IMR-90 (cell line): ENCODE results near the gene ZEB2. TPM values are rescaled to one million over a fixed set of nuclear protein-coding genes. Genes with fewer than 3 reads are reported as not detected.

Experiments used
- ATAC-seq: fragments of 200-7000 bp; cut with Tn5 transposase; 2 replicates; pipeline ENCODE4 v1.9.1; 2020; ENCODE audit warnings: low read depth, mild to moderate bottlenecking, moderate library complexity
- BruUV-seq: library from RNA; stranded (reverse); fragments of 400-500 nt; replicated peaks from 2 replicates; lab custom pipeline; 2021; lab: Mats Ljungman, UMichigan
- CTCF ChIA-PET: fragments of 300-600 bp; formaldehyde crosslinking; extraction: SDS; loops from one replicate; lab custom pipeline; 2021; ENCODE audit warnings: antibody characterized with exemption; lab: Yijun Ruan, JAX
- POLR2A ChIA-PET: fragments of 300-600 bp; sonication (Branson Sonifier 250); formaldehyde crosslinking; loops from one replicate; lab custom pipeline; 2022; ENCODE audit warnings: antibody characterized with exemption; ENCODE audit not compliant: unreplicated experiment; lab: Charles Lee
- DNase-seq: peaks from one replicate; pipeline ENCODE4 v3.0.0; 2013
- H2AFZ ChIP-seq: replicated peaks from 2 replicates; pipeline ENCODE3; 2013; ENCODE audit warnings: low read length, mild to moderate bottlenecking; ENCODE audit not compliant: poor library complexity
- H2AK5ac ChIP-seq: 2 replicates; pipeline ENCODE4 v1.6.1; 2013; ENCODE audit warnings: low read depth, low read length, inconsistent platforms
- H2AK9ac ChIP-seq: replicated peaks from 2 replicates; pipeline ENCODE3; 2013; ENCODE audit warnings: mild to moderate bottlenecking, low read depth, low read length, moderate library complexity; ENCODE audit not compliant: poor library complexity
- H2BK120ac ChIP-seq: 2 replicates; pipeline ENCODE4 v1.6.1; 2013; ENCODE audit warnings: low read depth, low read length, inconsistent platforms
- H2BK15ac ChIP-seq: 3 replicates; pipeline ENCODE4 v1.6.1; 2013; ENCODE audit warnings: low read depth, low read length, inconsistent platforms
- H2BK20ac ChIP-seq: 2 replicates; pipeline ENCODE4 v1.6.1; 2013; ENCODE audit warnings: low read depth, mild to moderate bottlenecking, inconsistent platforms, low read length, moderate library complexity
- H2BK5ac ChIP-seq: 2 replicates; pipeline ENCODE4 v1.6.1; 2013; ENCODE audit warnings: mild to moderate bottlenecking, low read depth, low read length, inconsistent platforms; ENCODE audit not compliant: poor library complexity, severe bottlenecking
- H3K14ac ChIP-seq: replicated peaks from 2 replicates; pipeline ENCODE4 v1.6.1; 2013; ENCODE audit warnings: low read depth, low read length, inconsistent platforms
- H3K18ac ChIP-seq: 2 replicates; pipeline ENCODE4 v1.6.1; 2013; ENCODE audit warnings: low read depth, low read length, control low read depth
- H3K23ac ChIP-seq: 2 replicates; pipeline ENCODE4 v1.6.1; 2013; ENCODE audit warnings: low read depth, low read length, inconsistent platforms
- H3K27ac ChIP-seq: 2 replicates; pipeline ENCODE4 v1.5.1; 2013; ENCODE audit warnings: mild to moderate bottlenecking, control low read depth, low read length; ENCODE audit not compliant: insufficient read depth
- H3K27me3 ChIP-seq: 2 replicates; pipeline ENCODE4 v1.6.1; 2013; ENCODE audit warnings: low read length; ENCODE audit not compliant: control insufficient read depth, insufficient read depth
- H3K36me3 ChIP-seq: 2 replicates; pipeline ENCODE4 v1.6.1; 2013; ENCODE audit warnings: low read length, mixed read lengths; ENCODE audit not compliant: control insufficient read depth, insufficient read depth
- H3K4ac ChIP-seq: 2 replicates; pipeline ENCODE4 v1.6.1; 2013; ENCODE audit warnings: low read depth, low read length, inconsistent platforms
- H3K4me1 ChIP-seq: 2 replicates; pipeline ENCODE4 v1.6.1; 2013; ENCODE audit warnings: low read length, mixed read lengths; ENCODE audit not compliant: control insufficient read depth, insufficient read depth
- H3K4me2 ChIP-seq: 2 replicates; pipeline ENCODE4 v1.6.1; 2013; ENCODE audit warnings: low read depth, mild to moderate bottlenecking, control low read depth, low read length, moderate library complexity
- H3K4me3 ChIP-seq: 2 replicates; pipeline ENCODE4 v1.5.1; 2013; ENCODE audit warnings: low read depth, mild to moderate bottlenecking, control low read depth, low read length, moderate library complexity; ENCODE audit not compliant: insufficient read depth
- H3K56ac ChIP-seq: 2 replicates; pipeline ENCODE4 v1.6.1; 2013; ENCODE audit warnings: low read length, inconsistent platforms; ENCODE audit not compliant: insufficient read depth; ENCODE audit errors: extremely low read depth
- H3K79me1 ChIP-seq, 2 experiments: 2 replicates each; pipeline ENCODE4 v1.6.1; 2013; ENCODE audit warnings: low read length in 2 of 2, inconsistent platforms in 1 of 2, low read depth in 1 of 2
- H3K9ac ChIP-seq: 2 replicates; pipeline ENCODE4 v1.6.1; 2013; ENCODE audit warnings: low read depth, low read length, control low read depth
- H3K9me1 ChIP-seq: 2 replicates; pipeline ENCODE4 v1.6.1; 2013; ENCODE audit warnings: low read length, inconsistent platforms; ENCODE audit not compliant: insufficient read depth
- H3K9me3 ChIP-seq: 2 replicates; pipeline ENCODE4 v1.6.1; 2013; ENCODE audit warnings: low read length; ENCODE audit not compliant: control insufficient read depth, insufficient read depth
- H4K20me1 ChIP-seq: 2 replicates; pipeline ENCODE4 v1.6.1; 2013; ENCODE audit warnings: low read length, inconsistent platforms; ENCODE audit not compliant: insufficient read depth
- H4K5ac ChIP-seq: 2 replicates; pipeline ENCODE4 v1.6.1; 2013; ENCODE audit warnings: mild to moderate bottlenecking, low read depth, low read length, control low read depth
- H4K8ac ChIP-seq, 2 experiments: 2 replicates each; pipeline ENCODE4 v1.6.1; 2013; ENCODE audit warnings: low read depth in 2 of 2, low read length in 2 of 2, control low read depth in 1 of 2, inconsistent platforms in 1 of 2
- H4K91ac ChIP-seq: 2 replicates; pipeline ENCODE4 v1.6.1; 2013; ENCODE audit warnings: low read depth, low read length, inconsistent platforms; ENCODE audit not compliant: insufficient read depth
- MAFK ChIP-seq: IDR thresholded peaks from 2 replicates; pipeline ENCODE4 v1.6.1; 2012; ENCODE audit warnings: low read depth, low read length, improper control_type of control experiment
- RCOR1 ChIP-seq: IDR thresholded peaks from 2 replicates; pipeline ENCODE4 v1.6.1; 2012; ENCODE audit warnings: mild to moderate bottlenecking, low read length, improper control_type of control experiment; ENCODE audit not compliant: insufficient replicate concordance
- RFX5 ChIP-seq: IDR thresholded peaks from 2 replicates; pipeline ENCODE4 v1.8.0; 2012; ENCODE audit warnings: low read depth, mild to moderate bottlenecking, low read length, moderate library complexity
- WGBS, 2 experiments: methylation state at CpG; one replicate each; pipeline versions ENCODE4 v1.1.5 to v1.1.7; 2013; ENCODE audit warnings: missing lambda C conversion rate in 2 of 2; ENCODE audit not compliant: insufficient read length in 1 of 2; ENCODE audit errors: extremely low coverage in 2 of 2; 5-methylcytosine and 5-hydroxymethylcytosine counted together
- dilution Hi-C: fragments of 300-500 bp; cut with HindIII; formaldehyde crosslinking; loops from one replicate; pipeline ENCODE4 v1.14.3; 2018; ENCODE audit warnings: low sequenced_read_pairs; ENCODE audit not compliant: unreplicated experiment
- in situ Hi-C: fragments of 300-500 bp; cut with MboI; formaldehyde crosslinking; loops from 3 replicates; pipeline ENCODE4 v1.14.3; 2019; ENCODE audit warnings: low sequenced_read_pairs, inconsistent platforms, mixed read lengths
- intact Hi-C: fragments of 100-400 bp; cut with micrococcal nuclease; formaldehyde crosslinking; loops from 2 replicates; pipeline ENCODE4 v1.10.0; 2022
- polyA plus RNA-seq, 3 experiments: library from polyadenylated mRNA; depleted of rRNA; stranded (reverse); fragments of >200 nt; gene quantifications; 2 replicates each; pipeline ENCODE4 v1.2.3, GENCODE V29; 2012; ENCODE audit warnings: low replicate concordance in 1 of 3
- total RNA-seq: library from RNA; depleted of rRNA; stranded (reverse); fragments of >200 nt; gene quantifications from 2 replicates; pipeline ENCODE4 v1.2.3, GENCODE V29; 2012
- TF ChIP-seq, protein P1 (sequence below): fragments of 150-350 bp; IDR thresholded peaks from 2 replicates; pipeline ENCODE4 v1.6.1; 2016; ENCODE audit warnings: low read depth, mild to moderate bottlenecking, low read length, moderate library complexity, borderline replicate concordance

ZEB2 gene
- total and polyA plus RNA-seq, 2 of the 4 experiments (the other 2 are of a cell fraction): 22.4 to 50.9 TPM

DNA sequence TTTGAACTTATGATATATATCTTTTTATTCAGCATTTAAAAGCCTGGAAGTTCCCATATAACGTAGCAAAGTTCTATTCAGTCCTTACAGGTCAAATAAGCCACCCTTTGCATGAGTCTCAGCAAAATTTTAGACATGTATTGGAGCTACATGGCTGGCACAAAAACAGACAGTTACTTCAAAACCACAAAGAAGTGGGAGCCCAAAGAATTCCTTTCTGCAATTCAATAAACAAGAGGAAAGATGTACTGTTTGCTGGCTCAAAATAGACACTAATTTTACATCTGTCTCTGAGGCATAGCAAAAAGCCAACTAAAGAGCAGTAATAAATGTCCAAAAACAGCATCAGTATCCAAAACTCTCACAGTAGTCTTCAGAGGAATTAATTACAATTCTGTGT, 87.0 kb downstream of the ZEB2 start:
- Histone ChIP-seq H2BK20ac (no peak overlapping the region), H4K91ac (no peak overlapping the region), H3K9me1 (peaks cover 3% of the 10 kb centered on the region), H3K4me3 (no peak overlapping the region), H3K9ac (no peak overlapping the region), H3K27me3 (no peaks in the 10 kb centered on the region), H3K79me1 (peaks cover 28 to 48% of the 10 kb centered on the region in 2 experiments), H3K4me2 (no peak overlapping the region), H4K20me1 (peaks cover 11% of the 10 kb centered on the region; the same call in 1 of the 2 replicates), H3K36me3 (peaks cover 11% of the 10 kb centered on the region), H3K9me3 (no peaks in the 10 kb centered on the region), H4K8ac (no peak overlapping the region), H3K18ac (no peak overlapping the region), H2AFZ (no peak overlapping the region), H2BK120ac (no peak overlapping the region), H2AK5ac (no peak overlapping the region), H4K5ac (no peak overlapping the region), H2AK9ac (no peak overlapping the region), H2BK5ac (no peak overlapping the region), H3K4me1 (peaks cover 9% of the 10 kb centered on the region), H3K27ac (no peak overlapping the region), H3K23ac (no peak overlapping the region), H2BK15ac (no peak overlapping the region), H3K56ac (no peak overlapping the region), H3K4ac (no peak overlapping the region), H3K14ac (no peak overlapping the region)
- in situ Hi-C loops (no loop called here), dilution Hi-C loops (no loop called here), intact Hi-C loops (no loop called here)
- no peak for TF ChIP-seq RFX5
- no peak for TF ChIP-seq MAFK
- TF ChIP-seq, protein P1, sequence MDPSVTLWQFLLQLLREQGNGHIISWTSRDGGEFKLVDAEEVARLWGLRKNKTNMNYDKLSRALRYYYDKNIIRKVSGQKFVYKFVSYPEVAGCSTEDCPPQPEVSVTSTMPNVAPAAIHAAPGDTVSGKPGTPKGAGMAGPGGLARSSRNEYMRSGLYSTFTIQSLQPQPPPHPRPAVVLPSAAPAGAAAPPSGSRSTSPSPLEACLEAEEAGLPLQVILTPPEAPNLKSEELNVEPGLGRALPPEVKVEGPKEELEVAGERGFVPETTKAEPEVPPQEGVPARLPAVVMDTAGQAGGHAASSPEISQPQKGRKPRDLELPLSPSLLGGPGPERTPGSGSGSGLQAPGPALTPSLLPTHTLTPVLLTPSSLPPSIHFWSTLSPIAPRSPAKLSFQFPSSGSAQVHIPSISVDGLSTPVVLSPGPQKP: no peak
- no peak for TF ChIP-seq RCOR1
- ChIA-PET CTCF (no interaction called here), POLR2A (no interaction called here)
- no peak for ATAC-seq
- no peak for DNase-seq
- WGBS, 2 experiments: no CpG with 5 or more reads among the region's 1 CpG
- BruUV-seq: no TSS peak
